PC-9 (cell line): ENCODE measurements around the gene MFRP.

Source experiments
- CTCF ChIP-seq: fragments of 200-600 bp; sonication (generic); conservative IDR thresholded peaks from 2 replicates; pipeline ENCODE4 v1.6.1; 2017; ENCODE audit warnings: mixed run types, antibody characterized with exemption, mild to moderate bottlenecking, moderate library complexity
- EZH2 ChIP-seq: fragments of 200-600 bp; sonication (generic); IDR thresholded peaks from 2 replicates; pipeline ENCODE4 v1.8.0; 2017; ENCODE audit warnings: antibody characterized with exemption, low read depth

GRCh38 chr11:119320240-119320775 is 26.2 kb downstream of the MFRP start:
- TF ChIP-seq CTCF = no peak
- TF ChIP-seq EZH2 = no peak
